T-helper 17 cell (primary cell): ENCODE measurements around the gene PSMB8. TPM values are rescaled to one million over a fixed set of nuclear protein-coding genes. Genes with fewer than 3 reads are reported as not detected.
"Not testable (repeated sequence)": the region's sequence is repeated elsewhere in the genome, so short reads cannot be mapped to it uniquely, and the experiment has no call there.

Experiments used
- ATAC-seq: fragments of 150-1000 bp; cut with Tn5 transposase; 2 replicates; pipeline ENCODE4 v1.10.0; 2021; ENCODE audit warnings: mild to moderate bottlenecking, moderate library complexity
- DNase-seq, 3 donors: peaks; one replicate each; pipeline versions ENCODE4 v3.0.0 to v3.0.0-alpha.2; 2020 to 2021
- H3K9me3 ChIP-seq: one replicate; pipeline ENCODE4 v1.7.0; 2013; ENCODE audit warnings: low read length, mild to moderate bottlenecking; ENCODE audit not compliant: control insufficient read depth, poor library complexity, severe bottlenecking
- H3K27ac Mint-ChIP-seq: one replicate; pipeline ENCODE4 v1.8.0; 2022; ENCODE audit warnings: mild to moderate bottlenecking, moderate library complexity, mixed read lengths
- H3K27me3 Mint-ChIP-seq: one replicate; pipeline ENCODE4 v1.8.0; 2022; ENCODE audit warnings: mixed read lengths
- H3K36me3 Mint-ChIP-seq: one replicate; pipeline ENCODE4 v1.8.0; 2022; ENCODE audit warnings: low read depth, mixed read lengths
- H3K4me1 Mint-ChIP-seq: one replicate; pipeline ENCODE4 v1.8.0; 2022; ENCODE audit warnings: mild to moderate bottlenecking, mixed read lengths
- H3K4me3 Mint-ChIP-seq: one replicate; pipeline ENCODE4 v1.8.0; 2022; ENCODE audit warnings: mild to moderate bottlenecking, moderate library complexity, mixed read lengths
- total RNA-seq, 4 donors: library from RNA in 2 of 4; stranded (reverse) in 2 of 4; gene quantifications; one replicate each; pipeline ENCODE4 v1.2.3 and lab custom pipeline; 2022 to 2026

The PSMB8 gene
- total RNA-seq, 2 donors from 2014 or later: 131 to 139 TPM

- DNase-seq: no peak
- Mint-ChIP-seq H3K27ac (no peak overlapping the region), H3K36me3 (no peaks in the 10 kb centered on the region), H3K4me3 (no peak overlapping the region), H3K27me3 (no peaks in the 10 kb centered on the region), H3K4me1 (peaks cover 5% of the 10 kb centered on the region)
- no peaks in the 10 kb centered on the region for H3K9me3 ChIP-seq
- ATAC-seq: no peak
Measured at GRCh38 chr6:32818867-32819266, 25.0 kb downstream of the PSMB8 start.

DNA sequence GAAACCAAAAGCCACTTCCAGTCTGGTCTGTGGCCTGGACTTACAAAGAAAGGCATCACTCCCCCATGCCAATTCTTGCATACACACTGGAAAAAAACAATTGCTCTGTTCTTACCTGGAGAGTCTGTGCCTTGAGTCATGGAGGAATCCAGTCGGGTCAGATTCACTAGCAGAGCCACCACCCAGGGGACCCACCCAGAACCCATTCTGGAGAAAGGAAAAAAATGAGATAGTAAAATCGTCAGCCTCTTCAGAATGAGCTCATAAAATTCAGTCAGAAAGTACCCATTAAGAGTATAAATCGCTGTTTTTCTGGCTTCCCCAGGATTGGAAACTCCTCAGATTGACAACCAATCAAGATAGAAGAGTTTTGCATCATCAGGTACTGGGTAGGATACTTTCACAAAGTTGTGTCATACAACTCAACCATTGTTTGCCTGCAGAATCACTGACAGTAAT, 27.1 kb downstream of the PSMB8 start, which contains the start of gene HLA-DOB:
TSS of gene HLA-DOB (minus strand) at position 257 of the 459 bp plus-strand sequence. CDS start at position 206, 51 bp downstream.
- H3K4me3 Mint-ChIP-seq: peak within 1 kb of the TSS; percentile 25
- H3K36me3 Mint-ChIP-seq: no peaks in the 10 kb centered on the region
- peaks cover 5% of the 10 kb centered on the region for H3K4me1 Mint-ChIP-seq
- H3K9me3 ChIP-seq: no peaks in the 10 kb centered on the region
- DNase-seq (no peak), ATAC-seq (peak; percentile 83)
- no peak within 1 kb of the TSS for H3K27ac Mint-ChIP-seq
- no peaks in the 10 kb centered on the region for H3K27me3 Mint-ChIP-seq

DNA sequence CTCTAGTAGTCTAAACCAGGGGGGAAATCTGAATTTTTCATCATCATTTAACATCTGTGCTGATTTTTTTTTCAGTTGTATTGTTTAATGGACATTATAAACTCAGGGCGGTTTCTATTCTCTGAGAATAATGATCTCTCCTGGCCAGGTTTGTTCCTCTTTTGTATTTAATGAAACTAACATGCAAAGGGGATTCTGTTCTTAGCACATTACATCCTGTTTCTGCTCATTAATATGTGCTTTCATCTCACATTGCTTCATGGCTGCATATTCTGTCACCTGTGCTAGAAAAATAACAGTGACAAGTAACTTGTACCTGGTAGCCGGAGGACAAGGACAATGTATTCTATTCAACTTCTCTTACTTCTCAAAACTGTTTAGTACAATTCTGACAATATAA, 27.9 kb downstream of the PSMB8 start:
- no peaks in the 10 kb centered on the region for H3K27me3 Mint-ChIP-seq
- H3K27ac Mint-ChIP-seq: no peak overlapping the region
- no peaks in the 10 kb centered on the region for H3K9me3 ChIP-seq
- ATAC-seq: peak; percentile 61
- H3K36me3 Mint-ChIP-seq: no peaks in the 10 kb centered on the region
- H3K4me3 Mint-ChIP-seq: peak overlapping the region; percentile 25
- H3K4me1 Mint-ChIP-seq: peaks cover 5% of the 10 kb centered on the region
- DNase-seq: no peak

DNA sequence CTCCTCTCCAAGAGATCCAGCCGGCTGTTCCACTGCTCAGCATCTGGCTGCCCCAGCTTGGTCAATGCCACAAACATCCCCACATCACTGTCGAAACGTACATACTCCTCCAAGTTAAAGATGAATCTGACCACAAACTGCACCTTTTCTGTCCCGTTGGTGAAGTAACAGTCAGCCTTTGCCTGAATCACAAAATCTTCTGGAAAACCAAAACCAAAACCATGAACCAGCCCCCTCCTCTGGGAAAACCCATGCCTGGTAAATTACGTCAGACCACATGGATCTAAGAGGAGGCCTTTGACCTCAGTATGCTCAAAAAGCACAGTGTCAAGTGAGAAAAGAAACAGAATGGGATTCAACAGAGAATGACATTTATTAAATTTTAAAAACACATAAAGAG, 28.7 kb downstream of the PSMB8 start:
- no peaks in the 10 kb centered on the region for H3K9me3 ChIP-seq
- ATAC-seq: no peak
- H3K27me3 Mint-ChIP-seq: no peaks in the 10 kb centered on the region

GRCh38 chr6:32814145-32814544, 29.7 kb downstream of the PSMB8 start:
- Mint-ChIP-seq H3K27me3 (no peaks in the 10 kb centered on the region), H3K27ac (no peak overlapping the region), H3K4me1 (peaks cover 3% of the 10 kb centered on the region), H3K4me3 (no peak overlapping the region), H3K36me3 (no peaks in the 10 kb centered on the region)
- ATAC-seq: no peak
- DNase-seq: no peak
- no peaks in the 10 kb centered on the region for H3K9me3 ChIP-seq

More for the DNA sequence above, 28.7 kb downstream of the PSMB8 start:
- Mint-ChIP-seq H3K4me1 (peaks cover 3% of the 10 kb centered on the region), H3K36me3 (no peaks in the 10 kb centered on the region), H3K4me3 (no peak overlapping the region), H3K27ac (no peak overlapping the region)
- DNase-seq: no peak

DNA sequence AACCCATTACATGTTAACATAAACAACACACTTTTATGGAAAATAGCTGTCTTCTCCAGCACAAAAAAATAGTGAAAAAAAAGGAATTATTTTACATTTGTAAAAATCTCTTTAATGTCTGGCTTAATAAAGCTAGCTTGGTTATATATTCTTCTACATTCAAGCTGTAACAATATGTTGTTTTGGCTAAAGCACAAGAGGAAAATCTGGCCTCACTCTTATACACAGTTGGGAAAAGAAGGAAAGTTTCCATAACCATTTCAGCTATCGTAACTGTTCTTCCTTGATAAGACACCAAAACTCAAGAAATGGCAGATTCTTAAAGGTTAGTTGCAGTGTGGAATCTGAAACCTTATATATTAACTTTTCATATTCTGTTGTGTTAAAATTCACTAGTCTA, 34.7 kb downstream of the PSMB8 start:
- ATAC-seq: no peak
- no peak for DNase-seq
- Mint-ChIP-seq H3K4me3 (no peak overlapping the region), H3K27me3 (peaks cover 30% of the 10 kb centered on the region), H3K36me3 (peaks cover 5% of the 10 kb centered on the region), H3K4me1 (no peaks in the 10 kb centered on the region), H3K27ac (no peak overlapping the region)
- no peaks in the 10 kb centered on the region for H3K9me3 ChIP-seq

- no peak overlapping the region for H3K27ac Mint-ChIP-seq
- H3K4me3 Mint-ChIP-seq: no peak overlapping the region
- H3K36me3 Mint-ChIP-seq: peaks cover 5% of the 10 kb centered on the region
- H3K9me3 ChIP-seq: no peaks in the 10 kb centered on the region
- ATAC-seq: no peak
- peaks cover 49% of the 10 kb centered on the region for H3K27me3 Mint-ChIP-seq
- DNase-seq: no peak
- no peaks in the 10 kb centered on the region for H3K4me1 Mint-ChIP-seq
Measured at GRCh38 chr6:32807020-32807580, 36.7 kb downstream of the PSMB8 start.

- DNase-seq, H3K36me3 Mint-ChIP-seq, H3K27ac Mint-ChIP-seq, H3K4me3 Mint-ChIP-seq, H3K4me1 Mint-ChIP-seq, ATAC-seq, H3K9me3 ChIP-seq: not testable (repeated sequence)
- peaks cover 63% of the 10 kb centered on the region for H3K27me3 Mint-ChIP-seq
Measured at GRCh38 chr6:32805404-32805803, 38.4 kb downstream of the PSMB8 start.

- Mint-ChIP-seq H3K4me1 (no peaks in the 10 kb centered on the region), H3K4me3 (no peak overlapping the region), H3K27ac (no peak overlapping the region), H3K36me3 (peaks cover 7% of the 10 kb centered on the region), H3K27me3 (peaks cover 63% of the 10 kb centered on the region)
- H3K9me3 ChIP-seq: peaks cover 4% of the 10 kb centered on the region
- DNase-seq (no peak), ATAC-seq (no peak)
Measured at GRCh38 chr6:32803416-32803815, 40.4 kb downstream of the PSMB8 start.

GRCh38 chr6:32799740-32800139, 44.1 kb downstream of the PSMB8 start:
- H3K9me3 ChIP-seq: peaks cover 4% of the 10 kb centered on the region
- no peak overlapping the region for H3K4me3 Mint-ChIP-seq
- no peak overlapping the region for H3K27ac Mint-ChIP-seq
- peaks cover 70% of the 10 kb centered on the region for H3K27me3 Mint-ChIP-seq
- peaks cover 5% of the 10 kb centered on the region for H3K4me1 Mint-ChIP-seq
- no peak for ATAC-seq
- H3K36me3 Mint-ChIP-seq: peaks cover 6% of the 10 kb centered on the region
- DNase-seq: no peak

GRCh38 chr6:32799168-32799567, 44.7 kb downstream of the PSMB8 start:
- Mint-ChIP-seq H3K27ac (no peak overlapping the region), H3K4me1 (peaks cover 10% of the 10 kb centered on the region), H3K36me3 (peaks cover 4% of the 10 kb centered on the region), H3K4me3 (no peak overlapping the region), H3K27me3 (peaks cover 70% of the 10 kb centered on the region)
- no peak for ATAC-seq
- DNase-seq: no peak
- peaks cover 4% of the 10 kb centered on the region for H3K9me3 ChIP-seq

GRCh38 chr6:32796848-32797776, 46.7 kb downstream of the PSMB8 start:
- H3K4me1 Mint-ChIP-seq: peaks cover 15% of the 10 kb centered on the region
- DNase-seq (peak; percentile 61 to 76 (median 63)), ATAC-seq (peak; percentile 83)
- peaks cover 4% of the 10 kb centered on the region for H3K36me3 Mint-ChIP-seq
- H3K4me3 Mint-ChIP-seq: peak overlapping the region; percentile 68
- peaks cover 72% of the 10 kb centered on the region for H3K27me3 Mint-ChIP-seq
- H3K9me3 ChIP-seq: peaks cover 4% of the 10 kb centered on the region
- H3K27ac Mint-ChIP-seq: no peak overlapping the region

DNA sequence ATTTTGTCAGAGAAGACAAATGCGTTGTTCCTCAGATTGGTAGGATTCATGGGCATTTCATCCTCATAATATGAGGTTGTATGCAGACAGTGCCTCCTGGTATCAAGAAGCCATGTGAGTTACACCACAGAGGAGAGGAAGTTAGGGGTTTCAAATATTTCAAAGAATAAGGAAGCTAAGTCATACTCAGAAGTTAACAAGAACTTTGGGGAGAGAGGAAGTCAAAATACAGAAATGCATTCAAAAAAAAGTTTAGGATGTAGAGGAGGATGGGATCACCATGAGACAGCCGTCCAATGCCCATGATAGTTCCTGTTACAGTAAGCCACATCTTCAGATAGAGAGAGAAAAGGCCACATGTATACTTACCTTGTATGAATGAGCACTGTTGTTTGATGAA, 49.3 kb downstream of the PSMB8 start:
- H3K27me3 Mint-ChIP-seq: peaks cover 79% of the 10 kb centered on the region
- ATAC-seq (peak; percentile 30), DNase-seq (no peak)
- H3K9me3 ChIP-seq: peaks cover 4% of the 10 kb centered on the region
- no peak overlapping the region for H3K27ac Mint-ChIP-seq
- H3K36me3 Mint-ChIP-seq: peaks cover 4% of the 10 kb centered on the region
- H3K4me3 Mint-ChIP-seq: no peak overlapping the region
- peaks cover 15% of the 10 kb centered on the region for H3K4me1 Mint-ChIP-seq
